ENCODE results near the gene SNRK.

SNRK gene

GRCh38 chr3:43317461-43318316 is 31.3 kb downstream of the SNRK start:
- no peak for DNase-seq

- DNase-seq, result no peak
Measured at GRCh38 chr3:43319376-43319775, 33.0 kb downstream of the SNRK start.

DNA sequence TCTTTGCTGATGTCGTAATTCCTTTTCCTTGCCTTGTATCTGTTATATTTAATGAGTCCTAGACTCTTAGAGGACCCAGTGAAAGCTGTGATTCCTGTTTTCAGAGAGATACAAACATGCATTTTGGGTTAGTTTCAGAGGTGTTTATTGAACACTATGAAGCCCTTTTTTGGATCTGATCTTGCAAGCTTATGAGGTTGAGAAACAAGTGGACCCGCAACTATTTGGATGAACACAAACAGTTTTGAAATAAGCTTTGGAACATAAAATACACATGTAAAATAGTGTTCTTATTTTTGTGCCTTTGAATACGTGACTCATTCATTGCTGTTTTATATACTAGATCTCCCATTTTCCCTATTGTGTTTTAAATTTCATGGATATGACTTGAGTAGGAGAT is 33.5 kb downstream of the SNRK start:
- no peak for DNase-seq

- no peak for DNase-seq
Measured at GRCh38 chr3:43320288-43320687, 33.9 kb downstream of the SNRK start.

GRCh38 chr3:43323541-43323940 is 37.2 kb downstream of the SNRK start:
- no peak for DNase-seq

GRCh38 chr3:43326891-43327581 is 40.7 kb downstream of the SNRK start:
- no peak for DNase-seq

DNA sequence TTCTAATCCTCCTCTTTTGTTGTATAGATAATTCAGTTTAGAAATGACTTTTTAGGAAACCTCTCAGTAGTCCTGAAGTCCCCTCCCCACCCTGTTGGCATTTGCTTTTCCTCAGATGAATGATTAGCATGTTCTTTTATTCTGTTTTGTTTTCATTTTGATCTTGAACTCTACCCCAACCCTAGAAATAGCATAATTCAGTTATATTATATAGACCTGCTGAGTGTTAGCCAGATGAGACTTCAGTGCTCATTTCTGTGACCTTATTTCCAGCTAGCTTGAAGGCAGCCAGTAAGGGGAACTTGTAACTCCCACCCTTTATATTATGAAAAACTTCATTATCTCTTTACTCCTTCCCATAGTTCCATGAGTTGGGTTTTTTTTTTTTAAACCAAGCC is 41.2 kb downstream of the SNRK start:
- DNase-seq, result no peak

DNA sequence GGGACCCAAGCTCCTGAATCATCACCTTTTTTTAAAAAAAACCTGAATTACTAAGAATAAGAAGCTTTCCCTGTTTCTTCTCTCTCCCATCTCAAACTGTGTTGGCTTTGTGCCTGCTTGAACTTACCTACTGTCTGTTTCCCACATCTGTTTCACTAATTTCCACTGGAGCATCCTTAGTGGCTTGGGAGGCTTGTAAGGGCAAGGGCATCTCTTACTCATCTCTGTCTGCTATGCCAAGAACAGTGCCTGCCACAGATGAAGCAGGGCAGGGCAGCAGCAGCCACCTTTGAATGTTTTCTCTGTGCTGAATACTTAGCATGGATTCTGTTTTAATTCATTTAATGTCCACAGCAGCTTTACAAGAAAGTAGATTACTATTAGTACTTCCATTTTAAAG is 42.3 kb downstream of the SNRK start:
- DNase-seq, result no peak

- DNase-seq, result no peak
Measured at GRCh38 chr3:43330981-43331380, 44.6 kb downstream of the SNRK start.

GRCh38 chr3:43331381-43331780 is 45.0 kb downstream of the SNRK start:
- no peak for DNase-seq

DNA sequence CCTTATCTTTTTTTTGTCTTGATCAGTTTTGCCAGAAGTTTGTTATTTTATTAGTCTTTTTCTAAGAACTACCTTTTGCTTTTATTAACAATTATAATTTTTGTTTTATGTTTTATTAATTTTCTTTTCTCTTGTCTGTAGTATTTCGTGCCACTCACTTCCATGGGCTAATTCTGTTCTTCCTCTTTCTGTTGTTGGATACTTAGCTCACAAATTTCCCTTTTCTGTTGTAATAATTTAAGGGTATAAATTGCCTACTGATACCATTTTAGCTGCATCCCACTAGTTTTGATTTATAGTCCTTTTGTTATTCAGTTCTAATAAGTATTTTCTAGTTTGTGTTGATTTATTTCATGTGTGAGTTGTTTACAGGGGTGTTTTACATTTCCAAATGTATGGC is 48.6 kb downstream of the SNRK start:
- DNase-seq, result no peak

- no peak for DNase-seq
Measured at GRCh38 chr3:43335799-43336198, 49.5 kb downstream of the SNRK start.

- no peak for DNase-seq
Measured at GRCh38 chr3:43338295-43338694, 52.0 kb downstream of the SNRK start.

DNA sequence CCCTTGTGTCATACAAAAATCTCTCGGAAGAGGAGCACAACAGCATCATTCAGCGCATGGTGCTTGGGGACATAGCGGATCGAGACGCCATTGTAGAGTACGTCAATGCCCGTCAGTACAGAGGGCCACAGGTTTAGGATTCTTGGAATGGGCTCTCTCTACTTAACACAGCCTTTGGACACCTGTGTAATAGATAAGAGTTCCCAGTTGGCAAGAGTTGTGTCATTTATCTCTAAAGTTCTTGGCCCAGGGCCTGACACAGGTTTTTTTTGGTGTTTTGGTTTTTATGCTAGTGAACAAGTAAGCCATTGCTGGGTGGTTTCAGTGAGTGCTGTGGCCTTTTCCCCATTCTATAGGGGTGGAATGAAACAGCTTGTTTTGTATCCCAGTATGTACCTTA is 54.1 kb downstream of the SNRK start:
- DNase-seq, result no peak

- DNase-seq, result no peak
Measured at GRCh38 chr3:43341788-43342187, 55.4 kb downstream of the SNRK start.

GRCh38 chr3:43343185-43343584 is 56.8 kb downstream of the SNRK start:
- DNase-seq, result no peak

DNA sequence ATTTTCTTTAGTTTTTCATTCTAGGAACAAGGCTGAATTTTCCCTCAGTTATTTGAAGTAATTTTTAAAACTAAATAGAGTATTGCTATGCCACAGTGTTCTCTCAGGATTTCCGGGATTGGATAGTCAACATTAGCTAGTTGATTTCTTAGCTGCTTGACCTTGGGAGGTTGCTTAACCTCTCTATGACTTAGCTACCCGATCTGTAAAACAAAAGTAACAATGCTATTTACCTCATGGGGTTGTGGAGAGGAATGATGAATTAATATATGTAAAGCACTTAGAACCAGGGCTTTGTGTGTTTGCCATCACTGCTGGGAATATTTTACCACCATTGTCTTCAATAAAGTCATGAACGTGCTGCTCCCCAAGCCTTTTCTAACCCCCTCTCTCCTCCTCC is 57.5 kb downstream of the SNRK start:
- no peak for DNase-seq

- DNase-seq, result no peak
Measured at GRCh38 chr3:43344520-43344919, 58.2 kb downstream of the SNRK start.

- no peak for DNase-seq
Measured at GRCh38 chr3:43345246-43345645, 58.9 kb downstream of the SNRK start.

- no peak for DNase-seq
Measured at GRCh38 chr3:43345877-43346276, 59.5 kb downstream of the SNRK start.

- DNase-seq, result no peak
Measured at GRCh38 chr3:43346978-43347749, 60.8 kb downstream of the SNRK start.

- DNase-seq, result no peak
Measured at GRCh38 chr3:43347774-43348173, 61.4 kb downstream of the SNRK start.

- no peak for DNase-seq
Measured at GRCh38 chr3:43348350-43348749, 62.0 kb downstream of the SNRK start.
